ENCODE data around the gene SDHAF2.

The SDHAF2 gene

GRCh38 chr11:61429691-61430582 is at the start of gene SDHAF2, which contains the start of gene CPSF7:
Gene SDHAF2 (plus strand): TSS chr11:61430124. CDS start chr11:61430147, 23 bp downstream.
Gene CPSF7 (minus strand): TSS chr11:61429975. CDS start chr11:61429235, 740 bp downstream.
- in situ Hi-C loops (cut with MboI; ENCODE audit: low sequenced_read_pairs) = no loop called here

GRCh38 chr11:61380884-61381283 is 49.0 kb upstream of the SDHAF2 start:
- in situ Hi-C loops (cut with MboI; ENCODE audit: low sequenced_read_pairs) = loop anchor here (10.0 kb wide), 1 partner anchor 46 kb away; the partner anchor contains the start of genes DDB1 and TKFC

- in situ Hi-C loops (cut with MboI; ENCODE audit: low sequenced_read_pairs) = loop anchor here (10.0 kb wide), 1 partner anchor 49 kb away; the partner anchor contains the start of genes DDB1 and TKFC
Observed at GRCh38 chr11:61383859-61384258, 46.1 kb upstream of the SDHAF2 start.

GRCh38 chr11:61384271-61385242 is 45.4 kb upstream of the SDHAF2 start:
- in situ Hi-C loops (cut with MboI; ENCODE audit: low sequenced_read_pairs) = loop anchor here (10.0 kb wide), 1 partner anchor 50 kb away; the partner anchor contains the start of genes DDB1 and TKFC

GRCh38 chr11:61390161-61390560 is 39.8 kb upstream of the SDHAF2 start:
- in situ Hi-C loops (cut with MboI; ENCODE audit: low sequenced_read_pairs) = no loop called here

- in situ Hi-C loops (cut with MboI; ENCODE audit: low sequenced_read_pairs) = no loop called here
Observed at GRCh38 chr11:61392981-61393595, 36.8 kb upstream of the SDHAF2 start.

- in situ Hi-C loops (cut with MboI; ENCODE audit: low sequenced_read_pairs) = no loop called here
Observed at GRCh38 chr11:61401173-61401572, 28.8 kb upstream of the SDHAF2 start.

- in situ Hi-C loops (cut with MboI; ENCODE audit: low sequenced_read_pairs) = no loop called here
Observed at GRCh38 chr11:61401573-61401972, 28.4 kb upstream of the SDHAF2 start.

- in situ Hi-C loops (cut with MboI; ENCODE audit: low sequenced_read_pairs) = no loop called here
Observed at GRCh38 chr11:61403658-61404057, 26.3 kb upstream of the SDHAF2 start.

GRCh38 chr11:61404103-61404502 is 25.8 kb upstream of the SDHAF2 start:
- in situ Hi-C loops (cut with MboI; ENCODE audit: low sequenced_read_pairs) = no loop called here

GRCh38 chr11:61404641-61405040 is 25.3 kb upstream of the SDHAF2 start:
- in situ Hi-C loops (cut with MboI; ENCODE audit: low sequenced_read_pairs) = no loop called here

- in situ Hi-C loops (cut with MboI; ENCODE audit: low sequenced_read_pairs) = no loop called here
Observed at GRCh38 chr11:61406067-61406466, 23.9 kb upstream of the SDHAF2 start.

GRCh38 chr11:61406991-61407728 is 22.8 kb upstream of the SDHAF2 start:
- in situ Hi-C loops (cut with MboI; ENCODE audit: low sequenced_read_pairs) = no loop called here

GRCh38 chr11:61411589-61411988 is 18.3 kb upstream of the SDHAF2 start:
- in situ Hi-C loops (cut with MboI; ENCODE audit: low sequenced_read_pairs) = no loop called here

- in situ Hi-C loops (cut with MboI; ENCODE audit: low sequenced_read_pairs) = no loop called here
Observed at GRCh38 chr11:61413496-61413895, 16.4 kb upstream of the SDHAF2 start.

- in situ Hi-C loops (cut with MboI; ENCODE audit: low sequenced_read_pairs) = no loop called here
Observed at GRCh38 chr11:61414547-61414946, 15.4 kb upstream of the SDHAF2 start.

- in situ Hi-C loops (cut with MboI; ENCODE audit: low sequenced_read_pairs) = no loop called here
Observed at GRCh38 chr11:61415381-61415780, 14.5 kb upstream of the SDHAF2 start.

- in situ Hi-C loops (cut with MboI; ENCODE audit: low sequenced_read_pairs) = no loop called here
Observed at GRCh38 chr11:61416941-61417340, 13.0 kb upstream of the SDHAF2 start.

- in situ Hi-C loops (cut with MboI; ENCODE audit: low sequenced_read_pairs) = no loop called here
Observed at GRCh38 chr11:61417670-61418069, 12.3 kb upstream of the SDHAF2 start.

GRCh38 chr11:61418136-61418535 is 11.8 kb upstream of the SDHAF2 start:
- in situ Hi-C loops (cut with MboI; ENCODE audit: low sequenced_read_pairs) = no loop called here

Measured in HL-60/S4 (cell line).